PC-3 (cell line): Measurements from ENCODE around the gene LRRC53.

Experiments used
- CTCF ChIP-seq: fragments of 300-600 bp; sonication (generic); conservative IDR thresholded peaks from 2 replicates; pipeline ENCODE4 v1.5.1; 2017; ENCODE audit warnings: antibody characterized with exemption, low read depth, mild to moderate bottlenecking, low read length
- EZH2 ChIP-seq: fragments of 300-600 bp; sonication (generic); IDR thresholded peaks from one replicate; pipeline ENCODE4 v1.6.1; 2017; ENCODE audit warnings: antibody characterized with exemption, mild to moderate bottlenecking, low read length; ENCODE audit not compliant: unreplicated experiment
- EZH2phosphoT487 ChIP-seq: fragments of 300-600 bp; sonication (generic); IDR thresholded peaks from 2 replicates; pipeline ENCODE4 v1.6.1; 2018; ENCODE audit warnings: mild to moderate bottlenecking, antibody characterized with exemption, low read length, borderline replicate concordance

GRCh38 chr1:74513411-74514300, 1.2 kb upstream of the LRRC53 start:
- TF ChIP-seq EZH2 (no peak), CTCF (no peak), EZH2phosphoT487 (no peak)
